HepG2 (cell line): ENCODE data around the gene RAB43.

ENCODE experiments used
- FOSL1 ChIP-seq: sonication (generic); formaldehyde crosslinking; IDR thresholded peaks from 2 replicates; pipeline ENCODE4 v1.9.0; 2021; ENCODE audit warnings: missing genetic modification reagents, borderline replicate concordance
- TARDBP ChIP-seq: sonication (generic); formaldehyde crosslinking; IDR thresholded peaks from 2 replicates; pipeline ENCODE4 v1.8.0; 2022; ENCODE audit warnings: mild to moderate bottlenecking, missing genetic modification reagents
- ZZZ3 ChIP-seq: sonication (generic); formaldehyde crosslinking; IDR thresholded peaks from 2 replicates; pipeline ENCODE4 v1.4.0; 2020; ENCODE audit warnings: missing genetic modification reagents, mild to moderate bottlenecking, borderline replicate concordance

DNA sequence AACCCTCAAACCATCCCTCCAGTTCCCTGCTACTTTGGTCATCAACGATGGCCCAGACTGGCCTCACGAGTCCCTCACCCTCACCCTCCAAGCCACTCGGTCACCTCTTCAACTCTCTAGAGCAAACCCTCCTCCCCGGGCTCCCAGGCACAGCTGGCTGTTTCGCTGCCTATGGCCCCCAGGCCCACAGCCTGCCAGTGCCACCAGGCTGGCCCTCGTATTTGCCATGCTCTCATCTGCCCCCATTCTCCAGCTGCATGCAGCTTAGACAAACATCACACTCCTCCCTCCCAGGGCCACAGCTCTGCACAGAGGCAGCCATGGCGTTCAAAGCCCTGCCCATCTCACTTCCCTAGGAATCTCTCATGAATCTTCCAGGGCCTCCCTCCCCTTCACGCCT is 13.8 kb downstream of the RAB43 start:
- TF ChIP-seq ZZZ3 (no peak), FOSL1 (CRISPR knock-in tag) (no peak), TARDBP (CRISPR knock-in tag) (no peak)
